RWPE1 (cell line): ENCODE results near the gene SLC6A19.
"Not testable (repeated sequence)": the region's sequence is repeated elsewhere in the genome, so short reads cannot be mapped to it uniquely, and the experiment has no call there.

Experiments
- CTCF ChIA-PET: fragments of 350-600 bp; sonication (Branson Sonifier 250); formaldehyde crosslinking; extraction: SDS; loops from one replicate; lab custom pipeline; 2021; lab: Yijun Ruan, JAX
- POLR2A ChIA-PET: fragments of 400-600 bp; formaldehyde crosslinking; extraction: SDS; loops from one replicate; lab custom pipeline; 2020; ENCODE audit warnings: antibody characterized with exemption; ENCODE audit not compliant: low non-redundant PET; lab: Yijun Ruan, JAX
- DNase-seq: peaks from one replicate; pipeline ENCODE4 v3.0.0; 2012; ENCODE audit warnings: low spot score
- H3K27ac ChIP-seq: fragments of 450-650 bp; 2 replicates; pipeline ENCODE4 v1.5.1; 2017
- TF ChIP-seq, protein P1 (sequence below): fragments of 450-650 bp; conservative IDR thresholded peaks from 2 replicates; pipeline ENCODE4 v1.5.1; 2017; ENCODE audit warnings: low read depth, mild to moderate bottlenecking

Gene SLC6A19

GRCh38 chr5:1265026-1265425, 63.6 kb downstream of the SLC6A19 start:
- no peak overlapping the region for H3K27ac ChIP-seq
- DNase-seq = no peak
- ChIA-PET POLR2A (no interaction called here), CTCF (no interaction called here)
- TF ChIP-seq, protein P1, sequence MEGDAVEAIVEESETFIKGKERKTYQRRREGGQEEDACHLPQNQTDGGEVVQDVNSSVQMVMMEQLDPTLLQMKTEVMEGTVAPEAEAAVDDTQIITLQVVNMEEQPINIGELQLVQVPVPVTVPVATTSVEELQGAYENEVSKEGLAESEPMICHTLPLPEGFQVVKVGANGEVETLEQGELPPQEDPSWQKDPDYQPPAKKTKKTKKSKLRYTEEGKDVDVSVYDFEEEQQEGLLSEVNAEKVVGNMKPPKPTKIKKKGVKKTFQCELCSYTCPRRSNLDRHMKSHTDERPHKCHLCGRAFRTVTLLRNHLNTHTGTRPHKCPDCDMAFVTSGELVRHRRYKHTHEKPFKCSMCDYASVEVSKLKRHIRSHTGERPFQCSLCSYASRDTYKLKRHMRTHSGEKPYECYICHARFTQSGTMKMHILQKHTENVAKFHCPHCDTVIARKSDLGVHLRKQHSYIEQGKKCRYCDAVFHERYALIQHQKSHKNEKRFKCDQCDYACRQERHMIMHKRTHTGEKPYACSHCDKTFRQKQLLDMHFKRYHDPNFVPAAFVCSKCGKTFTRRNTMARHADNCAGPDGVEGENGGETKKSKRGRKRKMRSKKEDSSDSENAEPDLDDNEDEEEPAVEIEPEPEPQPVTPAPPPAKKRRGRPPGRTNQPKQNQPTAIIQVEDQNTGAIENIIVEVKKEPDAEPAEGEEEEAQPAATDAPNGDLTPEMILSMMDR = no peak

GRCh38 chr5:1265461-1266455, 64.4 kb downstream of the SLC6A19 start:
- DNase-seq = no peak
- ChIA-PET POLR2A (no interaction called here), CTCF (no interaction called here)
- no peak overlapping the region for H3K27ac ChIP-seq
- TF ChIP-seq, protein P1 = no peak

DNA sequence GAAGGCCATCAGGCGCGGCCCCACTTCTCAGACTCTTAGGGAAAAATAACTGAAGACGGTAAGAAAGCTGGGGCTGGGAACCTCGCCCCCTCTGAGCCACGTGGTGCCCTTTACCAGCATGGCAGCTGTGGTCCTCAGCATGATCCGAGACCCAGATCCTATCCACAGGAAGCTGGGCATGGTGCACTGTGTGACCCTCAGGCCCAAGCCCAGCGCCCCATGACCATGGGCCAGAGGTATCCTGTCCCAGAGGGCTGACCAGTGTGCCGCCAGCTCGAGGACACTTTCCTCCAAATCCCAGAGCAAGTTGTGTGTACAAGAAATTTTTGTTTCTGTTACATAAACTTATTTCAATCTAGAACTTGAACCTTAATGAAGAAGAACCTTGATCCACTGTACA, 65.4 kb downstream of the SLC6A19 start:
- TF ChIP-seq, protein P1 = no peak
- POLR2A ChIA-PET = no interaction called here
- no peak overlapping the region for H3K27ac ChIP-seq
- CTCF ChIA-PET = interaction anchor here (0.6 kb wide), 1 partner anchor 15 kb away, joined by 4 read pairs; no protein-coding TSS in a partner anchor
- DNase-seq = no peak

GRCh38 chr5:1267464-1267863, 66.1 kb downstream of the SLC6A19 start:
- H3K27ac ChIP-seq, POLR2A ChIA-PET, DNase-seq: not testable (repeated sequence)
- CTCF ChIA-PET = interaction anchor here (0.6 kb wide), 1 partner anchor 1581 kb away, joined by 3 read pairs; no protein-coding TSS in a partner anchor

DNA sequence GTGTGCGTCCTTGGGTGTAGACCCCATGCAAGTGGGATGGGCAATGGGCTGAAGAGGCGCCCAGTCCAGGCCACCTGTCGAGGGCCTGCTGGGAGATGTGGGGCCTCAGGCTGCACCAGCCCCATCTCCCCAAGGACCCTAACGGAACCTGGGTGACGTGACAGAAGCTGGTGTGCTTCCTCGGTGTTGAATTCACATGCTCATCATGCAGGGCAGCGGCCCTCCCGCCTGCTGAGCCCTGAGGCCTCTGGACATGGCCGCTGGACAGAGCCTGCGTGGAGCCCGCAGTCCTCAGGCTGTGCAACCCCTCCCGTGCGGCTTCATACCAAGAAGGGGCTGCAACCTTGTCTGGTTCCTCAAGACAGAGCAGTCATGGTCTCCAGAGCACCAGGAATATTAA, 66.7 kb downstream of the SLC6A19 start:
- ChIA-PET POLR2A (no interaction called here), CTCF (interaction anchor here (0.6 kb wide), 1 partner anchor 1581 kb away, joined by 3 read pairs; no protein-coding TSS in a partner anchor)
- no peak for DNase-seq
- TF ChIP-seq, protein P1 = no peak
- H3K27ac ChIP-seq = no peak overlapping the region

DNA sequence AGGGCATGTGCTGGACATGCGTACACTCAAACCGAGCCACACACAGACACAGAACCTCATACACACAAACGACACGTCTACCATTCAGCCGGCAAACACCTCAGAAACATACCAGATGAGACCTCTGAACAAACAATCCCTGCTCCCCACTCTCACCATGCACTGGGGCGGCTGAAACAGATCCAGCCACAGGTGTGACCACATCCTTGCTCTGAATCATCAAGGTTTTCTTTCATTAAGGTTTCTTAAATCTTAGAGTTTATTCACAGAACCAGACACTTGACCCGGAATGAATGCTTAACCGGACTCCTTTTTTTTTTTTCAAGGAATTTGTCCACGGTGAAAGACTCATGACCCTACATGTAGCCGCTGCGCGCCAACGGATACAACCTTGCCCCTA, 67.3 kb downstream of the SLC6A19 start:
- H3K27ac ChIP-seq = no peak overlapping the region
- no peak for DNase-seq
- TF ChIP-seq, protein P1 = no peak
- ChIA-PET CTCF (no interaction called here), POLR2A (no interaction called here)

GRCh38 chr5:1270426-1270825, 69.0 kb downstream of the SLC6A19 start:
- POLR2A ChIA-PET = no interaction called here
- H3K27ac ChIP-seq = no peak overlapping the region
- no peak for DNase-seq
- TF ChIP-seq, protein P1 = no peak
- CTCF ChIA-PET = no interaction called here
